Activated CD4-positive, CD25-positive, alpha-beta regulatory T cell treated with anti-CD3 and anti-CD28 coated beads, Interleukin-2, amount 50 U/mL, for 24 hours (primary cell): ENCODE results near the gene SSBP3.
A peak's percentile ranks its signal among the peaks of the same experiment; 100 is the strongest.
"Not testable (repeated sequence)": the region's sequence is repeated elsewhere in the genome, so short reads cannot be mapped to it uniquely, and the experiment has no call there.

Source experiments
- ATAC-seq, 2 donors: fragments of 150-1000 bp; cut with Tn5 transposase; one replicate each; pipeline ENCODE4 v1.10.0; 2021; ENCODE audit warnings: mild to moderate bottlenecking in 1 of 2, moderate library complexity in 1 of 2

Gene SSBP3

DNA sequence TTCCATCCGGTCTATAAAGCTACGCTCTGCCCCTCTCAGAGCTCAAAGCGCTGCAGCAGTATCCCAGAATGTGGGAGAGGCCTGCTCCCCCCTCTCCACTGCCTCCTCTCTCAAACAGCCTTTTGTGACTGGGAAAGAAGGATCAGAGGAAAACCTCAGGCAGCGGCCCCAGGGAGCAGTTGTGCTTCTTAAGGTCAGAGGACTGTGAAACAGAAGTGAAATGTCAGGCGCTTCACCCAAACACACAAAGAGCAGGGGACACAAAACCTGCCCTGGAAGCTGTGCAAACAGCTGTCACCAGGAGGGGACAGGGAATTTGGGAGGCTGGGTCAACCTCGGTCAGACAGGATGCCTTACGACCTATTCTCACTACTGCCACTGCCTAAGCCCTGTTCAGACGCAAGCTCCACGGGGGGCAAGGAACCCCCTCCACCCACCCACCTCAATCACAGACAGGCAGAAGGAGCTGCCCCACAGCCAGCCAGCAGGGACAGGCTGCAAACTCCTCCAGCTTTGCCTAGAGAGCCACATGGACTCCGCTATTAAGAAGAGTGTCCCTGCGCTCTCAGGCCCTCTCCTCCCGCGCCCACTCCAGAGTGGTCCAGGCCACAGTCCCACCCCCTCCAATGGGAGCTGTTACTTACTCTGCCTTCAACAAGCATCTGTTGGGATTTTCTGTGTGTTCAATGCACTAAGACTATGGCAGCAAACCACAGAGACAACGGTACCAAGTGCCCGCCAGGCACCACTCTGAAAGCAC lies 14.6 kb downstream of the SSBP3 start:
- no peak for ATAC-seq

DNA sequence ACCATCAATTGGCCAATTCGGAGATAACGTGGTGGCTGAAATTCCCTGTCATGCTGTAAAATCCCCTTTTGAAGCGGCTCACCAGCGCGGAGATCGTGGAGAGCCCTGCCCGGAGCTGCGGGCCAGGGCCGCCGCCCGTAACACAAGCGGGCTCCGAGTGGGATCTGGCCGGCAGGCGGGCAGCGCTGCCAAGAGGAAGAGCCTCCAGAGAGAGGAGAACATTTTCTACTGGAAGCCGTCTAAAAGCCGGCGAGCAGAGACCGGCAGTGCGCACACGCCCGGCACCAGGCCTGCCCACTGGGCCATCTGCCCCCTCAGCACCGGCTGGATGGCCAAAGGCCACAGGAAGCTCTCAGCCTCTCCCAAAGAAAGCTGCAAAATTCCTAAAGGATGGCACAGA lies 15.5 kb downstream of the SSBP3 start:
- no peak for ATAC-seq

DNA sequence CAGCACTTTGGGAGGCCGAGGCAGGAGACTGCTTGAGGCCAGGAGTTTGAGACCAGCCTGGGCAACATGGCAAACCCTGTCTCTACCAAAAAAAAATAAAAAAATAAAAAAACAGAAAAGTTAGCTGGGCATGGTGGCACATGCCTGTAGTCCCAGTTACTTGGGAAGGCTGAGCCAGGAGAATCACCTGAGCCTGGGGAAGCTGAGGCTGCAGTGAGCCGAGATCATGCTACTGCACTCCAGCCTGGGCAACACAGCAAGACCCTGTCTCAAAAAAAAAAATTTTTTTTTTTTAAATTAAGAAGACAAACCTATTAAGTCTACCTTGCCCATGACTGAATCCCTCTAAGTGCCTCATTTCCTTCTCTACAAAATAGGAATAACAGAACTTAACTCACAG lies 16.6 kb downstream of the SSBP3 start:
- ATAC-seq: not testable (repeated sequence)

DNA sequence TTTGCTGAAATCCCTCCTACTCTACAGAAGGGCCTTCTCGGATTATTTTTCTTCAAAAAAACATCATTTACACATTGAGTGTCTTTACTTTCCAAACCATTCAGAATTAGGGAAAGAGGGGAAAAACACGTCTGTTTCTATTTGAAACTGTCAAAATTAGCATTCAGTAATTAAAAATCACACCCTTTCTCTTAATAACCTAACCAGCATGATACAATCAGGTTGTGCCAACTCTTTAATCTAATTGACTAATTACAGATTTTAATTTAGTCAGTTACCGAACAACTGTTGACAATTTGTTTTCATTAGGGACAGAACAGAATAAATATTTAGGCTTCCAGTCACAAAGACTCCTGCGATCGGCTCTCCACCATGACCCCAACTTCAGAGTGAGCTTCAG lies 18.8 kb downstream of the SSBP3 start:
- no peak for ATAC-seq

DNA sequence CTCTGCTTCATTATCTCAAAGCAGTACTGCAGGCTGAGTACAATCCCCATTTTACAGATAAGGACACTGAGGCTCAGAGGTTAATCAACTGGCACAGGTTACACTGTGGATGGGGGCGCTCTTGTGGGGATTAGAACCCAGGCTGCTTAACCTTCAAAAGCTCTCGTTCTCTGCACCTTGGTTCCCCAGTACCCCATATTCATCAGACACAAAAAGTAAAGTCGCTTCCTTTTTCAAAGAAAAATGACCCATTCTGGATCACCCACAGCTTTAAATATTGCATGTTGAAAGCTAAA lies 20.5 kb downstream of the SSBP3 start:
- ATAC-seq: no peak

DNA sequence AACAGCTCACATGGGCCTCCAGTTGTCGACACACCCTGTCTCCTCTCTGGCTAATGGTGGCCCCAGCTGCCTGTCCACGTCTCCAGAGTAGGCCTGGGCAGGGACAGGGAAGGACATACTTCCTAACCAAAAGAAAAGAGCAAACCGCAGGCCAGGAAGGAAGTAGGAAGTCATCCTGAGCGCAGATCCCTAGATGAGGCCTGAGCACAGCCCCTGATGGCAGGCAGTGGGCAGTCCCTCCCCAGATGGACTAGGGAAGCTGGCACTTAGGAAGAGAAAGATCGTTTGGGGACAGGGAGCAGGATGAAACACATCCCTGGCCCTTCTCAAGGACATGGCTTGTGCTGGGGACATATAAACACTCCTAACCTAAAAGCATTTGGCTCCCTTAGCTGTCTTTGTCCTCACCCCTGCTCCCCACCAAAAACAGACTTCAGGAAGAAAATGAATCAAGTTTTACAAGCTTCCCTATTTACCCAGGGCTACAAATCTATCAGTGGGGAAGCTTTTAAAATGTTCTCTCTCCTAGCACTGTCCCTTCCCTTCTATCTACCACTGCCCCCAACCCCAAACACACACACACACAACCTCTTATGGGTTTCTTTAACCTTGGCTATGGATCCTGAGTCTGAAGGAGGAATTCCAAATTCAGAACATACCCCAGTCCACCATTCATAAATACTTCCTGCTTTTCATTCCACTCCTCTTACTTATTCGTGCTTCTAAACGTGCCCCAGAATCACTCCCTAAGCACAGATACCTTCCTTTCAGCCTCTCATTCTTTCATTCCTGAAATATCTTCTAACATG lies 21.1 kb downstream of the SSBP3 start:
- ATAC-seq: no peak

DNA sequence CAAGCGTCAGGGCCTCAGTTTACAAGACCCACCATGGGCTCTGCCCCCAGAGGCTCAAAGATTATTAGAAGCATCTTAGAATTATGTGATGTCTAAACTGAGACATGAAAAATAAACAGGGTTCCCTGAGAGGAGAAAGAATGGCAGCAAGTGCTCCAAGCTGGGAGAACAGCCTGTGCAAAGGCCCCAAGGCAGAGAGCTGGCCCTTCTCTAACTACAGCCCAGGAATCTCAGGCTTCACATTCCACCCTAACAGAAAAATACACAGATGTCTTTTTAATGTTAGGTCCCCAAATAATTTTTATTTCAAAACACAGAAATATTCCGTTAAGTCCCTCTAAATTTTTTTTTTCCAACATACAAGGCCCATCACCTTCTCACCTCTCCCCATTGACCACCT lies 21.7 kb downstream of the SSBP3 start:
- ATAC-seq: no peak

DNA sequence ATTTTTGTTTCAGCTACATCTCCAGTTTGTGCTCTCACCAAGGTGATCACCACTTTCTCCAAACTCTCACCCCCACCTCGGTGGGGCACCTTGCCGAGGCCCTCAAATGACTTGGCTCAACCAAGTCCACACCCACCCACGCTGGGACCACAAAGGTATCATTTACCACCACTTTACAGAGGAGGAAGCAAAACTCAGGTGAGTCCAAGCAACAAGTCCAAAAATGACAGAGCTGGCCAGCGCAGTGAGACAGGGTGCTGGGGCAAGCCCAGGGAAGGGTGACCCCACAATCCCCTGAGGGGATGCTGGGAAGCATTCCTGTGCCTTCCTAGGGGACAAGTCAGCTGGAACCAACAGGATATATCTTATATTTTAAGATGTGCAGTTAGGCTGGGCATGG lies 24.7 kb downstream of the SSBP3 start:
- no peak for ATAC-seq

DNA sequence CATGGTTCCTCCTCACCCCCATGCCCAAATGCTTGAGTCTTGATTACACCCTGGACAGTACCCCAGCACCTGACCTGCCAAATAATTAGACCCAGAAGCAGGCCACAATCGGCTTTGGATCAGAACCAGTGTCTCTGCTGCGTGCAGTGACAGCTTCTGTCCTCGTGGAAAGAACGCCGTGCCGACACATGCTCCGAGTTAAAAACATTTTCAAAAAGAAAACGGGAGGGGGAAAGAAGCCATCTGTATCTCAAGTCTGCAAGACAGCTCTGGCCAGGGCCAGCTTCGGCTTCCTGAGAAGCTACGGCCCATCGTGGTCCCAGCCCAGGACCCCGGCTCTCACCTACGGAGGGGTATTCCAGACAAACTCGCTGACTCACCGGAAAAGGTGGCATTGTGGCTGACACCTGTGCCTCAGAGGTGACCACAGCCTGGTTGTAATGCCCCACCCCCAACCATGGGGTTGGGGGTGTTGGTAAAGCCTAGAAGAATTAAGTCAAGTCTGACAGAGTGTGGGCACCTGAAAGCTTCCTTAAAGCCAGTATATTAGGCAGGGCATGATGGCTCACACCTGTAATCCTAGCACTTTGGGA lies 25.8 kb downstream of the SSBP3 start:
- ATAC-seq: no peak

DNA sequence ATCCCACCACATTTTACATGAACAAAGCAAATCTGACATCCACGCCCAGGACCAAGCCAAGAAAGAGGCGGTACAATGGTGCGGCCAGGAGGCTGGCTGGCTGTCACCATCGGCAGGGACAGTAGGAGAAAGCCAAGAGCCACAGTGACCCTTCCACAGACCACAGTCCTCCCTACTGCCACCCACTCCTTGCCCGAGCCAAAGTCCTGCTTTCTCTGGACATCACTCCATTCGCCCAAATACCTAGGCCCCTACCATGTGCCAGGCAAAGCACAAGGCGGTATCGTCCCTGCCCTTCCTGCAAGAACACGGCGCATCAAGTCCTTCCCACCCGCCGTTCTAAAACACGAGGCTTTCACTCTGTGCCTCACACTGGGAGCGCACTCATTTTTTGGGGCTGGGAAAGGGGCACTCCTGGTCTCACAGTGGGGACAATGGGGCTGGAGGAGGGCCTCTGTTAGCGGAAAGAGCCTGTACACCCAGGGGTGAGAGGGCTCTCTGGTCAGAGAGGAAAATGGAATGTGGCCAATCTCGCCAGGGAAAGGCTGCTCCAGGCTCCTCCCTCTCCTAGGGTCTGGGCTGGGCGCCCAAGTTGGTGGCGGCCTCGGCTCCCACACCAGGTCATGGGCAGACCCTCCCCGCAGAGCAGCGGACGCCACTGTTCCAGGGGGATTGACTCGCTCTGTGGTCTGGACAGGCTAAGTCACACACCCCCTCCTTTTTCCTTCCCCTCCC lies 26.5 kb downstream of the SSBP3 start:
- no peak for ATAC-seq

DNA sequence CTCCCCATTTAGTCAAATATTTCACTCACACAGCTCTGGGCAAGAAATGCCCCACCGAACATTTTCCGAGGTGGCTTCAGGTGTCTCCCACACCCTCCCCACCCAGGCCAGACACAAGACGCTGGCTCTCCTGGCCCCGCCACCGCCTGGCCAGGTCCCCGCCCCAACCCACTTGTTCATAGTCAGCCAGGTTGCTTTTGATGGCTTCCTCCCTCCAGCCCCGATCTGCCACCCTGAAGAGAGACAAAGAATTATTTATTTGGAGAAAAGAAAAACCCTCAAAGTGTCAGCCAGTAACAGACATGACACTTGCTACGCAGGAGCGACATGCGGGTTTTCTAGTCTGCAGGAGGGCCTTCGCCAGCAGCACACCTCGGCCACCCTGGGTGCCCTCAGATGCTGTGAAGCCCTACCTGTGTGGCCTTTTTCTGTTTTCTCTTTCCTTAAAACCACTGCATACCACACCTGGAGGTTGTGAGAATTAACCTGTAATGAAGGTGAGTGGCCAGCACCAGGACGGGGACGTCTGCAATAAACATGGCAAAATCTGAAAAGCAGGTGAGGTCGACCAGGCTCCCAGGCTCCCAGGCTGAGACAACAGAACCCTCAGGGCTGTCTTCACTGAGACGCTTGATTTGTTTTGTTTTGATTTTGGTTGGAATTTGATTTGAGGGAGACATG lies 27.2 kb downstream of the SSBP3 start:
- ATAC-seq: no peak

DNA sequence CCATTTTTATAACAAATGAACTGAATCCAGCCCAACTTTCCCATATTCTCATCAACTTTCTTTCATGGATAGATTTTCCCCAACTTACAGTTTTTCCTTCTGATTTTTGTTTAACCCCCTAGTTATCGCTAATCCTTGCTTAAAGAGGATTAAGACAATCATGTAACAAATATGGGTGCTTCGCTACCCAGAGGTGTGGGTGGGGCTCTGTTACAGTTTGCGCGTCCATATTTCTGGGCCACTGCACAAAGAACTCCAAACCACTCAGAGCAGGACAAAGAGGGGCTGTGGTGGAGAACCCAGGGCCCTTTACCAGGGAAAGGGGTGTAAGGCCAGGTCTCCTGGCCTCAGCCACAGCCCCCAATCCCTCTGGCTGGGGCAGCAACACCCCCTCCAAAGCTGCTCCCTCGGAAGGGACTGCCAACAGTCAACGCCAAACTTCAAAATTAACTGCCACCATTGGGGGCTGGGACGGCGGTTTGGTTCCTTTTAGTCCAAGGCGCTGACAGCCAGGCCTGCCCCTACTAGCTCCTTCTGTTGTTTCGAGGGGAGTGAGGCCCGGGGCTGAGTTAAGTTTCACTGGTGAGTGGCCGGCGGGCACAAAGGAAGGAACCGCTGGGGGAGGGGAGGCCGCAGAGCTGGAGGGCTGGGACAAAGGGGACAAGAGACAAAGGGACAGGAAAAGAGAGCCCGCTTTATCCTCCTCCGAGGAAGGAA lies 27.9 kb downstream of the SSBP3 start:
- no peak for ATAC-seq

DNA sequence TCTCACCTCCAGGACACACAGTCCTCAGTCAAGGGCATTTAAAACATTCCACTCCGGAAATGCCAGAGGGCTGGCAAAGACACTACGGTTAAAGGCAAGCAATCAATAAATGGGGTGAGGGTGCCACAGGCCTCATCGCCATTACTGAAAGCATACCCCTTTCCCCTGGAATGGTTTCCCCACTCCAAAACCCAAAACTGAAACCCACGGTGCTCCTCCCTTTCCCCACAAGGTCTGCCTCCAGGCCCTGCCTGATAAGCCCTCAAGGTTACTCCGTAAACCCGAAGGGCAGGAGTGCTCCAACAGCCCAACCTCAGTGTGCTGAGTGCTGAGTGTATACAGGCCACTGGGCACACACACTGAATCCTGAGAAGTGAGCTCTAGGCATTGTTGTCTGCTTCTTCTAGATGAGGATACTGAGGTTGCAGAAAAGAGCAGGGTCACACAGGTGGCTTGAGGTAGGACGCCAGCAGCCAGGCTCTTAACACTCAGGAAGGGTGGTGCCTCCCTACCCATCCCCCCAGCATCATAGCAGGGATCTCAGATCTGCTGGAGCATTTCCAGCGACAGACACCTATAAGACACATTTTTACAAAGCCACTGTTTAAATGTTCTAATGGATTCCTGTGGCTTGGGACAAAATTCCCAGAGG lies 29.0 kb downstream of the SSBP3 start:
- ATAC-seq: no peak

DNA sequence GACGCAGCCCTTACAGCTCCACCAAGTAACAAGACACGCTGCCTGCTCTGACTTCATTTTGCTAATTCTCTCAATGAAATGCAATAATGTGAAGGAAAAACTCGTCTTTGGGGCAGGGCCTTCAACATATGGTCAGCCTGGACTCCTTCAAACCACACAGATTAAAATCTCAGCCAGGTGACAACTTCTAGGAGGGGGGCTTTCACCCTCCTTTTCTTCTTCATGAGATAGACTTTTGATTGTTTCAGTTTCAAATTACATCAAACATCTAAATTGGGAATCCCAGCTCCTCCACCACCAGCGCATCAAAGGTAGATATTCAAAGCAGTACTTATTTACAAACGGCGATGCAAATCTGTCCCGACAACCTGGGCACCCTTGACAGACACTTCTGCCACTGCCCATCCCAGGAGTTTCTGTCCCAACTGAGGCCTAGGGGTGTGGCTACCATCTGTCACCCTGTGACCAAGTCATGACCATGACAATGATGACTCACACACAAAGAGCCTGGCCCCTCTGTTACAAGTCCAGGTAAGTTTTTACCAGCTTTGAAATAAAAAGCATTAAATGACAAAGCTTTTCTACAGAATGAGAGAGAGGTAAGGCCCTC lies 29.7 kb downstream of the SSBP3 start:
- peak; percentile 70 to 77 for ATAC-seq

DNA sequence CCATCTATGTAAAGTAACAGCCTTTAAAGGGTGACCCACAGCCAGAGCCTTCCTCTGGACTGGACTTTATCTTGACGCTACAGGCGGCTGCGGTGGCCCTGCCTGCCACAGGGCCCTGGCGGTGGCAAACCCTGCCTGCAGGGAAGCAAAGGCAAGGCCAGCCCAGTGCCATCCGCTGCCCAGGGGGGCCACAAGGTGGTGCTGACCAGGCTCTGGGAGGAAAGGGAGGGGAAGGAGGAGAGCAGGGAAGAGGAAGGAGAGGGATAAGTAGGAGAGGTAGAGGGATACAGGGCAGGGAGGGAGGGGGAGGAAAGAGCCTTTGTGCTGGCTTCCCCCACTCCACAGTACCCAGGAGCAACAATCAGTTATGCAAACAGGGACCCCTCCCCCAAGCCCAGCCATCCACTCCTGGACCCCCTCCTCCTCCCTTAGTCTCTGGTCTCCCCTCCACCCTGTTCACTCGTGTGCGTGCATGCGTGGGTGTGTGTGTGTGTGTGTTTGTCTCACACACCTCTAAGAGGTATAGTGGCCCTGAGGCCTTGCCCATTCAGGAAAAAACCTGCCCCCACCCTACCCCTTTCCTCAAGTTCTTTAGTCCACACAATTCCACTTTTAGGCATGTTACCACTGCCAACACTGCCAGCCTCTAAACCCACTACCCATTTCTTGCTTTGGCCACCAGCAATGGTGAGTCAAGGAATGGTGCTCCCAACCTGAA lies 30.3 kb downstream of the SSBP3 start:
- ATAC-seq: no peak

DNA sequence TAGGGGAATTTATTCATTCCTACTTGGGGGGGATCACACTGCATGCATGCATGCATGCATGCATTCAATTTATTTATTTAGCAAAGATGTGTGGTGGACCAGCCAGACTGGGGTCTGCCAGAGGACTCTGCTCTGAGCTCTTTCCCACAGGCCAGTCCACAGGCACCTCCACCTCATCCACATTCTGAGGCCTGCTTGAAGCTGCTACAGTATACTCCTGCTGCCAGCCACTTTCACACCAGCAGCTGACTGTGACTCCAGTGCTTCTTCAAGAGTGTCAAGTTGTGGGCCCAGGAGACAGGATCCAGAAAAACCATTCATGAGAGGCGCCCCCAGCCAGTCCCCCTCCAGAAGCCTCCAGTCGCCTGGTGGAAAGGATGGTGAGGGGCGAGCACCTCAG lies 30.9 kb downstream of the SSBP3 start:
- ATAC-seq: no peak

DNA sequence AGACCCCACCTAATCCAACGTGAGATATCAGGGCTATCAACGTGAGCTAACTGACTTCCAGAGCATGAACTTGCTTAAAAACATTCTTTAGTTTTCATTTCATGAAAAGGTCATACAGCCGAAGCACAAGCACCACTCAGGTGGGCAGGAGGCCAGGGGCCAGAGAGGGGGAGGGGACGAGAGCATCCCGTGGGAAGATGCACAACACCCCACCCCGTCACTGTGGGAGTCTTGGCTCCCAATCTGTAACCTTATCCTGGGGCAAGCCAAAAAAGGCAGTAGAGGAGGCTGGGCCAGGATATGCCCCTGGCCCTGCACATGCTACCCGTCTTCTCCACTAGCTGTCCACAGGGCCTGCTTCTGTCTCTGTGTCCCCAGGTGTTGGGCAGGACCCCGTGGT lies 31.4 kb downstream of the SSBP3 start:
- no peak for ATAC-seq

DNA sequence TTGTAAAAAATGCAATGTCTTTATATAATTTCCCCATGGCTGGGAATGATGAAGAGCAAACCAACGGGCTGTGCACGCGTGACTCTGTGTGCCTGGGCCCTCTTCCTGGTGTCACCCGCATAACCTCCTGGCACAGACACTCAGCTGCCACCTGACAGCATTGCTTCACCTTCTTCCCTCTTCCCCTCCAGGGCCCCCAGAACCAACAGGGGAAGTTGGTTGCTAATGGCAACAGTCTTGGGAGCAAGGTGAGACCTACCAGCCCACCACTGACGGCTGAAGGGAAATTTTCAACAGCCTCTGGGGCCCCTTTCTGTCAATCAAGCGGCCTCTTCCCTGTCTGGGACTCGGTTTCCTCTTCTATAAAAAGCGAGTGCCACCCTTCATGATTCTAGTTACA lies 33.2 kb downstream of the SSBP3 start:
- ATAC-seq: no peak

DNA sequence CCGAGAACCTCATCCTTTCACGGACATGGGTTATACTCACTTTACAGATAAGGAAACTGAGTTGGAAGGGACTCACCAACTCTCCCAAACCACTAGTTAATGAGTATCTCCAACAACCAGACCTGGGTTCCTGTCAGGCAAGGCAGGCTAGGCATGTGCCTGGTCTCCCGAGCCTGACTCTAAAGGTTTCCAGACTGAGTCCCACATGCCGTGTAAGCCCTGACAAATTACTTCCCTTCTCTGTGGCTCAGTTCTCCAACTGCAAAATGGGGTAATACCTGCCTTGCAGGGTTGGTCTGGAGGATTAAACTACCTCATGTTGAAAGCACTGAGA lies 34.3 kb downstream of the SSBP3 start:
- ATAC-seq: no peak
